ENCODE measurements around the gene SFN.

- TF ChIP-seq, protein P1, sequence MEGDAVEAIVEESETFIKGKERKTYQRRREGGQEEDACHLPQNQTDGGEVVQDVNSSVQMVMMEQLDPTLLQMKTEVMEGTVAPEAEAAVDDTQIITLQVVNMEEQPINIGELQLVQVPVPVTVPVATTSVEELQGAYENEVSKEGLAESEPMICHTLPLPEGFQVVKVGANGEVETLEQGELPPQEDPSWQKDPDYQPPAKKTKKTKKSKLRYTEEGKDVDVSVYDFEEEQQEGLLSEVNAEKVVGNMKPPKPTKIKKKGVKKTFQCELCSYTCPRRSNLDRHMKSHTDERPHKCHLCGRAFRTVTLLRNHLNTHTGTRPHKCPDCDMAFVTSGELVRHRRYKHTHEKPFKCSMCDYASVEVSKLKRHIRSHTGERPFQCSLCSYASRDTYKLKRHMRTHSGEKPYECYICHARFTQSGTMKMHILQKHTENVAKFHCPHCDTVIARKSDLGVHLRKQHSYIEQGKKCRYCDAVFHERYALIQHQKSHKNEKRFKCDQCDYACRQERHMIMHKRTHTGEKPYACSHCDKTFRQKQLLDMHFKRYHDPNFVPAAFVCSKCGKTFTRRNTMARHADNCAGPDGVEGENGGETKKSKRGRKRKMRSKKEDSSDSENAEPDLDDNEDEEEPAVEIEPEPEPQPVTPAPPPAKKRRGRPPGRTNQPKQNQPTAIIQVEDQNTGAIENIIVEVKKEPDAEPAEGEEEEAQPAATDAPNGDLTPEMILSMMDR (IDR thresholded peaks at IDR 0.05; ENCODE audit: extremely low read depth in 1 of 2, insufficient read depth in 1 of 2, low read depth in 1 of 2, low read length in 2 of 2) = no peak
- no peak for TF ChIP-seq JUN (IDR thresholded peaks at IDR 0.05; ENCODE audit: borderline replicate concordance, insufficient read depth, insufficient read length, low read depth)
- TF ChIP-seq POLR2AphosphoS5 (IDR thresholded peaks at IDR 0.05; ENCODE audit: insufficient read depth, low read depth, low read length) = no peak
- no peak for TF ChIP-seq POLR2A (IDR thresholded peaks at IDR 0.05; ENCODE audit: low read depth, low read length)
- TF ChIP-seq MYC (IDR thresholded peaks at IDR 0.05; ENCODE audit: low read depth, low read length) = no peak
- no peak for TF ChIP-seq GATA2 (IDR thresholded peaks at IDR 0.05; ENCODE audit: insufficient read depth, insufficient read length, low read depth, low read length)
- TF ChIP-seq MAX (IDR thresholded peaks at IDR 0.05; ENCODE audit: insufficient read depth, insufficient read length) = no peak
Measured at GRCh38 chr1:26894263-26894662, 31.3 kb downstream of the SFN start.
